Prostate gland (tissue), 2 donors: ENCODE results near the gene GMPPA.

Source experiments
- CTCF ChIP-seq, 4 experiments: fragments of 200-600 bp in 2 of 4; fragments of 450-650 bp in 2 of 4; sonication (generic) in 2 of 4; IDR thresholded peaks; 1 replicate in 3 of 4; 2 replicates in 1 of 4; pipeline ENCODE4 v1.5.1; 2016 to 2019; ENCODE audit warnings: antibody characterized with exemption in 4 of 4, mild to moderate bottlenecking in 2 of 4, moderate library complexity in 2 of 4
- POLR2A ChIP-seq: fragments of 450-650 bp; IDR thresholded peaks from one replicate; pipeline ENCODE4 v1.6.1; 2016; ENCODE audit warnings: antibody characterized with exemption, mild to moderate bottlenecking
- POLR2AphosphoS5 ChIP-seq: sonication (generic); formaldehyde crosslinking; IDR thresholded peaks from one replicate; pipeline ENCODE4 v1.6.1; 2017; ENCODE audit warnings: antibody characterized with exemption

GRCh38 chr2:219482674-219483405 lies 15.9 kb upstream of the GMPPA start:
- TF ChIP-seq POLR2A (no peak), CTCF (IDR thresholded peaks at IDR 0.05) (no peak), POLR2AphosphoS5 (no peak)
